Measurements from ENCODE around the gene UNK. TPM values are rescaled to one million over a fixed set of nuclear protein-coding genes. Genes with fewer than 3 reads are reported as not detected.

The UNK gene
- total and polyA plus RNA-seq, 9 of the 15 experiments (the other 6 are each of a cell fraction or from before 2014, with no cell fraction given) = 12.8 to 38.6 (median 24.8) TPM

- TF ChIP-seq ZNF644 (tag; IDR thresholded peaks at IDR 0.05; ENCODE audit: low read depth) = peak; percentile 14; the same call in 1 of the 2 replicates
- peak; percentile 82 for TF ChIP-seq NR2C2 (CRISPR knock-in tag; IDR thresholded peaks at IDR 0.05)
- TF ChIP-seq NR2C2 (tag; IDR thresholded peaks at IDR 0.05) = peak; percentile 73; the same call in 1 of the 2 replicates
- TF ChIP-seq ZNF134 (CRISPR knock-in tag; conservative IDR thresholded peaks at IDR 0.05) = no peak
- peak; percentile 86 for TF ChIP-seq ARID4B (CRISPR knock-in tag; IDR thresholded peaks at IDR 0.05)
- TF ChIP-seq RFX5 (IDR thresholded peaks at IDR 0.05; ENCODE audit: low read depth, low read length) = peak; percentile 52; the same call in 1 of the 2 replicates
- TF ChIP-seq ATF4 (CRISPR knock-in tag; IDR thresholded peaks at IDR 0.05) = no peak
- TF ChIP-seq CTCFL (IDR thresholded peaks at IDR 0.05; ENCODE audit: borderline replicate concordance, insufficient read depth, low read depth, low read length, poor library complexity, severe bottlenecking) = no peak
- no peak for TF ChIP-seq POLR3A (IDR thresholded peaks at IDR 0.05; ENCODE audit: borderline replicate concordance, extremely low read depth, insufficient read depth, insufficient read length)
- TF ChIP-seq RBBP5 (IDR thresholded peaks at IDR 0.05; ENCODE audit: borderline replicate concordance, insufficient read depth, low read length, poor library complexity, severe bottlenecking) = peak; percentile 86
- no peak for TF ChIP-seq SMARCE1 (IDR thresholded peaks at IDR 0.05)
- TF ChIP-seq NFE2 (IDR thresholded peaks at IDR 0.05; ENCODE audit: low read depth) = 0 out of 2 replicates have a peak, but pooled peaks have one; percentile 35
- TF ChIP-seq TCF7L2 (IDR thresholded peaks at IDR 0.05; ENCODE audit: low read depth, low read length) = no peak
- TF ChIP-seq BMI1 (IDR thresholded peaks at IDR 0.05; ENCODE audit: low read length) = no peak
- no peak for TF ChIP-seq NCOA4 (IDR thresholded peaks at IDR 0.05; ENCODE audit: partially characterized antibody)
- TF ChIP-seq HMGN3 (IDR thresholded peaks at IDR 0.05; ENCODE audit: borderline replicate concordance, extremely low read depth, insufficient read length, low read depth, low read length) = peak; percentile 90
- 0 out of 2 replicates have a peak, but pooled peaks have one; percentile 73 for TF ChIP-seq RBM17 (IDR thresholded peaks at IDR 0.05; ENCODE audit: borderline replicate concordance, low read depth, low read length)
- TF ChIP-seq TFE3 (CRISPR knock-in tag; IDR thresholded peaks at IDR 0.05) = no peak
Observed at GRCh38 chr17:75779250-75779986, 5.2 kb upstream of the UNK start (continued).
